ENCODE data around the gene DENND5A. TPM values are rescaled to one million over a fixed set of nuclear protein-coding genes. Genes with fewer than 3 reads are reported as not detected.
"Not testable (repeated sequence)": the region's sequence is repeated elsewhere in the genome, so short reads cannot be mapped to it uniquely, and the experiment has no call there.

DENND5A gene
- total and polyA plus RNA-seq, 2 donors, result 74.7 to 178 TPM

GRCh38 chr11:9214765-9215164 lies 50.4 kb downstream of the DENND5A start:
- no peaks in the 10 kb centered on the region for H3K36me3 ChIP-seq (ENCODE audit: insufficient read depth)
- no peak for DNase-seq (ENCODE audit: extremely low spot score)
- WGBS, result 74% methylated on average over 5 of the region's 5 CpGs
- H3K27ac ChIP-seq (ENCODE audit: low read depth), result no peak overlapping the region
- H3K4me1 ChIP-seq (ENCODE audit: insufficient read depth), result no peaks in the 10 kb centered on the region
- H3K4me3 ChIP-seq (ENCODE audit: low read depth, low read length), result no peak overlapping the region

GRCh38 chr11:9211322-9211721 lies 53.8 kb downstream of the DENND5A start:
- Histone ChIP-seq H3K27ac (ENCODE audit: low read depth) (no peak overlapping the region), H3K4me3 (ENCODE audit: low read depth, low read length) (no peak overlapping the region), H3K4me1 (ENCODE audit: insufficient read depth) (no peaks in the 10 kb centered on the region), H3K36me3 (ENCODE audit: insufficient read depth) (no peaks in the 10 kb centered on the region)
- 98% methylated on average over 3 of the region's 3 CpGs for WGBS
- DNase-seq (ENCODE audit: extremely low spot score), result no peak

DNA sequence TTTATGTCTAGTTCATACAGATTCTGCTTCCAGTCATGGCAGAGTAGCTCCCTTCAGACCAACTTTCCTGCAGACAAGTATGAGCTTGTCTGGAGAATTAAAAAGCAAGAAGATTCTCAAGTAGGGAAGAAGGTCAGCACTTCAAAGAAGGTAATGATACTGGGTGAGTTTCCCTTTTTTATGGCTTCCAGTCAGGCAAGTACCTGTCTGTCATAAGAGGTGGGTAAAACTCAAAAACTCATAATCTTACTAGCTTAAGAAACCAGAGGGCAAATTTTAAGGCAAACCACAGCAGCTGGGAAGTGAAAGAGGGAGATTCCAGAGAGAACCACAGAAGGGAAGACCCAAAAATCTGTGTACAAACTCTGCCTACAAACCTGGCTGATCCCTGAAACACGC lies 54.2 kb downstream of the DENND5A start:
- Histone ChIP-seq H3K27ac (ENCODE audit: low read depth) (no peak overlapping the region), H3K4me1 (ENCODE audit: insufficient read depth) (no peaks in the 10 kb centered on the region), H3K36me3 (ENCODE audit: insufficient read depth) (no peaks in the 10 kb centered on the region), H3K4me3 (ENCODE audit: low read depth, low read length) (no peak overlapping the region)
- 85% methylated on average over 1 of the region's 1 CpG for WGBS
- no peak for DNase-seq (ENCODE audit: extremely low spot score)

- no peak for DNase-seq (ENCODE audit: extremely low spot score)
- Histone ChIP-seq H3K4me3 (ENCODE audit: low read depth, low read length) (no peak overlapping the region), H3K36me3 (ENCODE audit: insufficient read depth) (no peaks in the 10 kb centered on the region), H3K27ac (ENCODE audit: low read depth) (no peak overlapping the region), H3K4me1 (ENCODE audit: insufficient read depth) (no peaks in the 10 kb centered on the region)
- WGBS, result 86% methylated on average over 5 of the region's 5 CpGs
These were observed 54.8 kb downstream of the DENND5A start for GRCh38 chr11:9210224-9210921.

DNA sequence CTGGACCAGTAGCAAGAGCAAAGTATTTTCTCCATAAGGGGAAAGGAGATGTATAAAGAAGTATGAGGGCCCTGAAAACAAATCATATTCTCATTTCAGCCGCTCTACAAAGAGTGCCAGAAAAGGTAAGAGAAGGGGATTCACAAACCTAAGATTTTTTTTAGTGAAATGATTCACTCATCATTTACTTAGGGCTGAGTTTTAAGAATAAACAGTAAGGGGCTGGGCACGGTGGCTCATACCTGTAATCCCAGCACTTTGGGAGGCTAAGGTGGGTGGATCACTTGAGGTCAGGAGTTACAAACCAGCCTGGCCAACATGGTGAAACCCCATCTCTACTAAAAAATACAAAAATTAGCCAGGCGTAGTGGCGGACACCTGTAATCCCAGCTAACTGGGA lies 55.5 kb downstream of the DENND5A start:
- not testable (repeated sequence) for H3K4me3 ChIP-seq (ENCODE audit: low read depth, low read length); DNase-seq (ENCODE audit: extremely low spot score); H3K36me3 ChIP-seq (ENCODE audit: insufficient read depth); H3K4me1 ChIP-seq (ENCODE audit: insufficient read depth); H3K27ac ChIP-seq (ENCODE audit: low read depth)
- 95% methylated on average over 4 of the region's 4 CpGs for WGBS

DNA sequence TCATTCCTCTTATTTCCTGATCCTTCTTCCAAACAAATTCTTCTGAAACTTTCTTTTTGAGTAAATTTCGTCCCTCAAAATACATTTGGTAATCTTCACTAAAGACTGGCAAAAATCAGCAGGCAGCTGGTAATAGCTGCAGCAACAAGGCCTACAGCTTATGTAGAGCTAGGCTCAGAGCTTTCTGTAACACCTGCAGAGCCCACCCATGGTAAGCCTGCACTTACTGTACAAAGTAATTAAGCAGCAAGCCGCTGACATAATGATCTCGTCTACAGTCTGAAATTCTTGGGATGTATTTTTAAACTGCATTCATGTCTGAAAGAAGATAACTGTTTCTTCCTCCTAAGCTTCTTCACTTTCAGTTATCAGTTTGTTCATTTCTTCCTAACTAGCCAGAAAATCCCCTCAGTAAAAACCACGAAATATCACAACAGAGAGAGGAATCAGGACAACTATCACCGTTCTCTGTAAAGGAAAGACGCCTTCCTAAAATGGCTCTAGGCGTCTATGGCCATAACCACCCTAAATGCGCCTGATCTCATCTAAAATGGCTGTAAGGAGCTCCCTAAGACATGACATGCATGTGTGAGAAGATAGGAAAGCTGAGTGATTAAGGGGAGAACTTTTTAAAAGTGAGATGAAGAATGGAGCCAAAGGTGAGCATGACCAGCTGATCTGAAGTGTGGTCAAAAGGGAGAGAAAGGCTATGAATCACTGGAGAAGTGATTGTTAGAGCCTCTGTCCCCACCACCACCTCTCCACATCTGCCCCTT lies 56.2 kb downstream of the DENND5A start:
- no peaks in the 10 kb centered on the region for H3K4me1 ChIP-seq (ENCODE audit: insufficient read depth)
- 70% methylated on average over 8 of the region's 8 CpGs for WGBS
- H3K4me3 ChIP-seq (ENCODE audit: low read depth, low read length), result no peak overlapping the region
- no peaks in the 10 kb centered on the region for H3K36me3 ChIP-seq (ENCODE audit: insufficient read depth)
- no peak for DNase-seq (ENCODE audit: extremely low spot score)
- no peak overlapping the region for H3K27ac ChIP-seq (ENCODE audit: low read depth)

- H3K4me1 ChIP-seq (ENCODE audit: insufficient read depth), result no peaks in the 10 kb centered on the region
- no peak for DNase-seq (ENCODE audit: extremely low spot score)
- no peak overlapping the region for H3K4me3 ChIP-seq (ENCODE audit: low read depth, low read length)
- H3K36me3 ChIP-seq (ENCODE audit: insufficient read depth), result no peaks in the 10 kb centered on the region
- no peak overlapping the region for H3K27ac ChIP-seq (ENCODE audit: low read depth)
- 93% methylated on average over 2 of the region's 2 CpGs for WGBS
These were observed 57.9 kb downstream of the DENND5A start for GRCh38 chr11:9207229-9207628.

- Histone ChIP-seq H3K4me3 (ENCODE audit: low read depth, low read length) (no peak overlapping the region), H3K36me3 (ENCODE audit: insufficient read depth) (no peaks in the 10 kb centered on the region), H3K4me1 (ENCODE audit: insufficient read depth) (no peaks in the 10 kb centered on the region), H3K27ac (ENCODE audit: low read depth) (no peak overlapping the region)
- WGBS, result 55% methylated on average over 2 of the region's 2 CpGs
- DNase-seq (ENCODE audit: extremely low spot score), result no peak
These were observed 58.7 kb downstream of the DENND5A start for GRCh38 chr11:9206496-9206895.

DNA sequence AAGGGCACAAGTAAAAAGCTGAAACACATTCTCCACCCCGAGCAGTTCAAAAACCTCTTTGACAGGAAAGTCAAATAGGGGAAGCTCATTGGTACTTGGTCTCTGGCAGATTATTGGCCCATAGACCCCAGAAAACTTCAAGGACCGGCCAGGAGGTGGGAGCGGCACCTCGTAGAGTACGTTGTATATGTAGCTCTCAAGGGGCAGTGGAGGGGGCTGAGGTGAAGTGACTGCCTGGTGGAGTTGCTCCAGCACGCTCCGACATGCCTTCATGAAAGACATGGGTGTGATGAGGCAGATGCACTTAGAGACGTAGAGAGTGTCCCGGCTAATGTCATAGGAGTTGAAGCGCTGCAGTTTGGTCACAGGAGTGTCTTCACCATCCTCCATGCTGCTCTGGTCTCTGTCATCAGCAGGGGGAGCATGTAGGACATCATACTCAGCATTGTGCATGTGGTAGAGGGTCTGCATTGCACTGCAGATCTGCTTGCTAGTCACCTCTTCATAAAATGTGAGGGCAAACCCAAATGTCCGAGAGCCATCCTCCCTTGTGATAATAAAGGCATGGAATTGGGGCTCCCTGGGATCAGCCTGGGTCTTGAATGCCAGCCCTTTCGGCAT lies 61.3 kb downstream of the DENND5A start:
- Histone ChIP-seq H3K4me1 (ENCODE audit: insufficient read depth) (no peaks in the 10 kb centered on the region), H3K4me3 (ENCODE audit: low read depth, low read length) (no peak overlapping the region), H3K27ac (ENCODE audit: low read depth) (no peak overlapping the region), H3K36me3 (ENCODE audit: insufficient read depth) (no peaks in the 10 kb centered on the region)
- no peak for DNase-seq (ENCODE audit: extremely low spot score)
- 82% methylated on average over 12 of the region's 12 CpGs for WGBS

DNA sequence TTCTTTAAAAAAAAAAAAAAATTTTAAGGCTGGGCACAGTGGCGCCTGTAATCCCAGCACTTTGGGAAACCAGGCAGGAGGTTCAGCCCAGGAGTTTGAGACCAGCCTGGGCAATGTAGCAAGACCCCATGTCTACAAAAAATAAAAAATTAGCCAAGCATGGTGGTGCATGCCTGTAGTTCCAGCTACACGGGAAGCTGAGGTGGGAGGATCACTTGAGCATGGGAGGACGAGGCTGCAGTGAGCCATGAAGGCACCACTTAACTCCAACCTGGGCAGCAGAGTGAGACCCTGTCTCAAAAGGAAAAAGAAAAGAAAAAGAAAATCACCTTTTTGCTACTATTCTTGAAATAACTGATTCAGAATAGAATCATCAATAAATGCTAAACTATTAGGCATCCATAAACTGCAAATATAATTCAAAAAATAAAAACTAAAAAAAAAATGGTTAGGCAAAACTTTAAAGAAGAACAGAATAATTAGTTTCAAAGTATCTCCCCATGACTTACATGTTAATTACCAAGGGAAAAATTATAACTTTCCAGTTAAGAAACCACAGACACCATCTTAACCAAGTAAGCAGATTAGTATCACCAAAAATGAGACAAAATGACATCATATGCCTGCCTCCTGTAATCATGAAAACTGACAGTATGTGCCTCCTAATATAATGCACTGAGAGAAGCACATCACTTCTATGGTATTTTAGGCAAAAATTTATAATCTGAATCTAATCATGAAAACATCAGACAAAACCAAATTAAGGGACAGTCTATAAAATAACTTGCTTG lies 63.6 kb downstream of the DENND5A start:
- no peaks in the 10 kb centered on the region for H3K36me3 ChIP-seq (ENCODE audit: insufficient read depth)
- H3K4me3 ChIP-seq (ENCODE audit: low read depth, low read length), result no peak overlapping the region
- DNase-seq (ENCODE audit: extremely low spot score), result no peak
- WGBS, result 97% methylated on average over 3 of the region's 3 CpGs
- no peak overlapping the region for H3K27ac ChIP-seq (ENCODE audit: low read depth)
- H3K4me1 ChIP-seq (ENCODE audit: insufficient read depth), result no peaks in the 10 kb centered on the region

GRCh38 chr11:9200471-9200870 lies 64.7 kb downstream of the DENND5A start:
- Histone ChIP-seq H3K36me3 (ENCODE audit: insufficient read depth) (no peaks in the 10 kb centered on the region), H3K27ac (ENCODE audit: low read depth) (no peak overlapping the region), H3K4me3 (ENCODE audit: low read depth, low read length) (no peak overlapping the region), H3K4me1 (ENCODE audit: insufficient read depth) (no peaks in the 10 kb centered on the region)
- WGBS, result 93% methylated on average over 2 of the region's 2 CpGs
- no peak for DNase-seq (ENCODE audit: extremely low spot score)

GRCh38 chr11:9193316-9193715 lies 71.8 kb downstream of the DENND5A start:
- H3K4me1 ChIP-seq (ENCODE audit: insufficient read depth), result no peaks in the 10 kb centered on the region
- H3K36me3 ChIP-seq (ENCODE audit: insufficient read depth), result no peaks in the 10 kb centered on the region
- no peak overlapping the region for H3K4me3 ChIP-seq (ENCODE audit: low read depth, low read length)
- H3K27ac ChIP-seq (ENCODE audit: low read depth), result no peak overlapping the region
- no peak for DNase-seq (ENCODE audit: extremely low spot score)
- WGBS, result 98% methylated on average over 3 of the region's 3 CpGs

GRCh38 chr11:9192561-9192960 lies 72.6 kb downstream of the DENND5A start:
- WGBS, result 96% methylated on average over 3 of the region's 3 CpGs
- Histone ChIP-seq H3K36me3 (ENCODE audit: insufficient read depth) (no peaks in the 10 kb centered on the region), H3K4me1 (ENCODE audit: insufficient read depth) (no peaks in the 10 kb centered on the region), H3K4me3 (ENCODE audit: low read depth, low read length) (no peak overlapping the region), H3K27ac (ENCODE audit: low read depth) (no peak overlapping the region)
- no peak for DNase-seq (ENCODE audit: extremely low spot score)

Measured in urinary bladder (tissue), 4 donors.